Hepatocyte (in vitro differentiated cells): ENCODE results near the gene GPATCH8. TPM values are rescaled to one million over a fixed set of nuclear protein-coding genes. Genes with fewer than 3 reads are reported as not detected.
A peak's percentile ranks its signal among the peaks of the same experiment; 100 is the strongest.

Experiments
- DNase-seq: peaks from one replicate; pipeline ENCODE4 v3.0.0-alpha.2; 2016; ENCODE audit warnings: low spot score
- H2AFZ ChIP-seq: fragments of 200-600 bp; sonication (generic); 2 replicates; pipeline ENCODE4 v1.6.0; 2016; ENCODE audit warnings: antibody characterized with exemption, mild to moderate bottlenecking
- H3K27ac ChIP-seq: fragments of 200-600 bp; sonication (generic); 2 replicates; pipeline ENCODE4 v1.5.1; 2016; ENCODE audit warnings: mild to moderate bottlenecking
- H3K27me3 ChIP-seq: fragments of 200-600 bp; sonication (generic); 2 replicates; pipeline ENCODE4 v1.6.1; 2016
- H3K36me3 ChIP-seq: fragments of 200-600 bp; sonication (generic); replicated peaks from 2 replicates; pipeline ENCODE4 v1.5.1; 2016; ENCODE audit warnings: low read depth; ENCODE audit not compliant: insufficient read depth
- H3K4me1 ChIP-seq: fragments of 200-600 bp; sonication (generic); 2 replicates; pipeline ENCODE4 v1.5.1; 2016; ENCODE audit warnings: mild to moderate bottlenecking, moderate library complexity; ENCODE audit not compliant: insufficient read depth
- H3K4me2 ChIP-seq: fragments of 200-600 bp; sonication (generic); 2 replicates; pipeline ENCODE4 v1.6.0; 2016
- H3K4me3 ChIP-seq: fragments of 200-600 bp; sonication (generic); 2 replicates; pipeline ENCODE4 v1.5.1; 2016; ENCODE audit warnings: mild to moderate bottlenecking
- H3K79me2 ChIP-seq: fragments of 200-600 bp; sonication (generic); 2 replicates; pipeline ENCODE4 v1.6.0; 2017; ENCODE audit warnings: mild to moderate bottlenecking
- H3K9me2 ChIP-seq: fragments of 200-600 bp; sonication (generic); replicated peaks from 2 replicates; pipeline ENCODE4 v1.6.0; 2017; ENCODE audit warnings: mild to moderate bottlenecking; ENCODE audit not compliant: insufficient read depth
- H3K9me3 ChIP-seq: fragments of 200-600 bp; sonication (generic); 2 replicates; pipeline ENCODE4 v1.5.1; 2016; ENCODE audit warnings: low read depth, mild to moderate bottlenecking
- H4K20me1 ChIP-seq: fragments of 200-600 bp; sonication (generic); 2 replicates; pipeline ENCODE4 v1.6.0; 2016; ENCODE audit warnings: mild to moderate bottlenecking; ENCODE audit not compliant: insufficient read depth, poor library complexity, severe bottlenecking
- CTCF ChIP-seq: fragments of 200-600 bp; sonication (generic); IDR thresholded peaks from 2 replicates; pipeline ENCODE4 v1.5.1; 2016; ENCODE audit warnings: antibody characterized with exemption, mild to moderate bottlenecking; ENCODE audit not compliant: poor library complexity
- EZH2 ChIP-seq: fragments of 200-600 bp; sonication (generic); IDR thresholded peaks from 2 replicates; pipeline ENCODE4 v1.6.1; 2016; ENCODE audit warnings: antibody characterized with exemption, mild to moderate bottlenecking, borderline replicate concordance
- EZH2phosphoT487 ChIP-seq: fragments of 200-600 bp; sonication (generic); IDR thresholded peaks from one replicate; pipeline ENCODE4 v1.6.1; 2018; ENCODE audit warnings: antibody characterized with exemption, mild to moderate bottlenecking, low read depth, moderate library complexity; ENCODE audit not compliant: unreplicated experiment, severe bottlenecking
- WGBS: methylation state at CpG from one replicate; pipeline ENCODE4 v1.1.6; 2016; ENCODE audit warnings: low lambda C conversion rate; ENCODE audit errors: missing lambda C conversion rate; 5-methylcytosine and 5-hydroxymethylcytosine counted together
- polyA plus RNA-seq: library from polyadenylated mRNA; unstranded; fragments of >200 nt; fragmentation: Nextera tagmentation; extraction: Ambion mirVana; gene quantifications from 2 replicates; pipeline ENCODE4 v1.2.1, GENCODE V29; 2016
- total RNA-seq: library from RNA; depleted of rRNA; stranded (reverse); fragments of >200 nt; gene quantifications from 2 replicates; pipeline ENCODE4 v1.2.3, GENCODE V29; 2014

GPATCH8 gene
- total and polyA plus RNA-seq, 2 experiments from 2014 or later, result 30.0 to 42.1 TPM

- Histone ChIP-seq H3K27ac (no peak within 1 kb of the TSS), H3K79me2 (no peaks in the 10 kb centered on the region), H4K20me1 (no peaks in the 10 kb centered on the region), H3K4me1 (peaks cover 5% of the 10 kb centered on the region), H3K9me3 (no peaks in the 10 kb centered on the region), H3K36me3 (no peaks in the 10 kb centered on the region), H3K4me3 (no peak within 1 kb of the TSS), H3K4me2 (no peak within 1 kb of the TSS), H3K9me2 (no peaks in the 10 kb centered on the region), H3K27me3 (peaks cover 18% of the 10 kb centered on the region), H2AFZ (no peak within 1 kb of the TSS)
- TF ChIP-seq EZH2phosphoT487, result no peak
- no peak for TF ChIP-seq EZH2
- TF ChIP-seq CTCF, result no peak
- no peak for DNase-seq
- 65% methylated on average over 1 of the region's 1 CpG for WGBS
Observed at GRCh38 chr17:44389281-44389680, 113.9 kb downstream of the GPATCH8 start, which contains the start of gene ITGA2B. ITGA2B (minus strand) TSS chr17:44389649; CDS start chr17:44389473, 176 bp downstream.

GRCh38 chr17:44387804-44388203 lies 115.4 kb downstream of the GPATCH8 start:
- WGBS, result 79% methylated on average over 1 of the region's 2 CpGs

GRCh38 chr17:44386182-44386525 lies 117.1 kb downstream of the GPATCH8 start:
- Histone ChIP-seq H3K36me3 (no peaks in the 10 kb centered on the region), H3K79me2 (no peaks in the 10 kb centered on the region), H4K20me1 (no peaks in the 10 kb centered on the region), H3K4me1 (peaks cover 5% of the 10 kb centered on the region), H3K27ac (no peak overlapping the region), H3K9me3 (no peaks in the 10 kb centered on the region), H3K4me2 (peak overlapping the region; percentile 93), H3K27me3 (peaks cover 31% of the 10 kb centered on the region), H3K9me2 (no peaks in the 10 kb centered on the region), H2AFZ (peak overlapping the region; percentile 71), H3K4me3 (peak overlapping the region; percentile 28)
- DNase-seq, result no peak
- TF ChIP-seq EZH2 (no peak), CTCF (no peak), EZH2phosphoT487 (no peak)
- 52% methylated on average over 10 of the region's 10 CpGs for WGBS

More at GRCh38 chr17:44387804-44388203, 115.4 kb downstream of the GPATCH8 start:
- Histone ChIP-seq H3K9me3 (no peaks in the 10 kb centered on the region), H3K4me1 (peaks cover 5% of the 10 kb centered on the region), H3K9me2 (no peaks in the 10 kb centered on the region), H3K27ac (no peak overlapping the region), H3K4me2 (no peak overlapping the region), H4K20me1 (no peaks in the 10 kb centered on the region), H3K36me3 (no peaks in the 10 kb centered on the region), H2AFZ (no peak overlapping the region), H3K4me3 (no peak overlapping the region), H3K79me2 (no peaks in the 10 kb centered on the region), H3K27me3 (peaks cover 31% of the 10 kb centered on the region)
- DNase-seq, result no peak
- TF ChIP-seq EZH2phosphoT487 (no peak), CTCF (no peak)
